T-helper 2 cell (primary cell): Measurements from ENCODE around the gene KIAA1217.
"Not testable (repeated sequence)": the region's sequence is repeated elsewhere in the genome, so short reads cannot be mapped to it uniquely, and the experiment has no call there.

Experiments
- DNase-seq, 5 experiments: peaks; one replicate each; pipeline versions ENCODE4 v3.0.0 to v3.0.0-alpha.2; 2012 to 2022

KIAA1217 gene

DNA sequence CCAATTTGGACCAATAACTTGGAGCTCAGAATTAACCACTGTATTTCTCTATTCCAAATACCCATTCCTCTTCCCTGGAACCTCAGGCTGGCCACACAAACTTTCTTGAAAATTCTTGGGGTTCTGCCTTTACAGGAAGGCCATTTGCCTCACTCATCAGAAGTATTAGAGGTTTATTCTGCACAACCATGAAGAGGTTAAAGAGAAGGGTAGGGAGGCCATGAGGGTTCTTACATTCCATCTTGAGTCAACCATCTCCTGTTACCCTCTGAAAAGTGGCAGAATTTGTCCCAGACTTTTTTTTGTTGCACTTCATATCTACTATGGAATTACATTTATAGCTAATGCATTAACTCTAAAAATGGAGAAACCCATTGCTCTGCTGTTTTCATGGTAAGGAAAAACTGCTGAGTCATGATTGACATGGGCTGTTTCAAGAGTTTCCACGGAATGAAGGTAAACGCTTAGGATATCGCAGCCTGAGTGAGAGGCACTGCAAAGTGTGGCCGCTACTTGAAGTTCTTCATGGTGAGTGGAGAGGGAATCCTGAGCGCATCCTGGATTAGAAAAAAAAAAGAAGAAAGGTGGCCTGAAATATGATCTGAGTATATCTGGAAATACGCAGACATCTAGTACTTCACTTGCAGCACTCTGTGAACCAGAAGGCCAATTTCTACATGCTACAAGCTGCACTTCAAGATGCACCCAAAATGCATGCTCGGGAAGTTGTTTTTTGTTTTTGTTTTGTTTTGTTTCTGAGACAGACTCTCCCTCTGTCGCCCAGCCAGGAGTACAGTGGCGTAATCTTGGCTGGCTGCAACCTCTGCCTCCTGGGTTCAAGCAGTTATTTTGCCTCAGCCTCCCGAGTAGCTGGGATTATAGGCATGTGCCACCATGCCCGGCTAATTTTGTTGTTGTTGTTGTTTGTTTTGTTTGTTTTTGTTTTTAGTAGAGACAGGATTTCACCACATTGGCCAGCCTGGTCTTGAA, 83.7 kb downstream of the KIAA1217 start:
- DNase-seq = no peak

DNA sequence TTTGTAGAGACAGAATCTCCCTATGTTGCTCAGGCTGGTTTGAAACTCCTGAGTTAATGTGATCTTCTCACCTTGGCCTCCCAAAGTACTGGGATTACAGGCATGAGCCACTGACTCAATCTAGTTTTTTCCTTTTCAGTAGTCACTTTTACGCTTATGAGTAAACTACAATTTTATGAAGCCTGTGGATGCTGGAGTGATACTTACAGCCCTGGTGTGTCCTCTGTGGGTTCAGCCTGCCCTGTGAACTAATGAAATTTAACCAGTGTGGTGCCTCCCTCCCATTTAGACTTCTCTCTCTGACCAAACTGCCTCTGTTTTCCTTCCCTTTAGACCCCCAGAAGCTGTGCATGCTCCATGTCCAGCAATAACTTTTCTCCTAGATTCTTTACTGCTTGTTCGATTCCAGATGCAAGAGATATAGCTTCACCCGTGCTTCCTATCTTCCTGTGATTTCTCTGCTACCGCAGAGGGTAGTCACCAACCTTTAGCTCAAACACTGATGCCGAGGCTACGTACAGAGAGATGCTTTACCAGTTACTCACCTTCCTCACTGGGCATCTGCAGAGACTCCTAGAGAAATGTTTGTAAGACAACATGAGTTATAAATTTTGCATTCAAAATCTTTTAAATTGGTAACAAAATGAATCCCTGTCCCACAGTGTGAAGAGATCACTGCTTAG, 90.8 kb downstream of the KIAA1217 start:
- no peak for DNase-seq

DNA sequence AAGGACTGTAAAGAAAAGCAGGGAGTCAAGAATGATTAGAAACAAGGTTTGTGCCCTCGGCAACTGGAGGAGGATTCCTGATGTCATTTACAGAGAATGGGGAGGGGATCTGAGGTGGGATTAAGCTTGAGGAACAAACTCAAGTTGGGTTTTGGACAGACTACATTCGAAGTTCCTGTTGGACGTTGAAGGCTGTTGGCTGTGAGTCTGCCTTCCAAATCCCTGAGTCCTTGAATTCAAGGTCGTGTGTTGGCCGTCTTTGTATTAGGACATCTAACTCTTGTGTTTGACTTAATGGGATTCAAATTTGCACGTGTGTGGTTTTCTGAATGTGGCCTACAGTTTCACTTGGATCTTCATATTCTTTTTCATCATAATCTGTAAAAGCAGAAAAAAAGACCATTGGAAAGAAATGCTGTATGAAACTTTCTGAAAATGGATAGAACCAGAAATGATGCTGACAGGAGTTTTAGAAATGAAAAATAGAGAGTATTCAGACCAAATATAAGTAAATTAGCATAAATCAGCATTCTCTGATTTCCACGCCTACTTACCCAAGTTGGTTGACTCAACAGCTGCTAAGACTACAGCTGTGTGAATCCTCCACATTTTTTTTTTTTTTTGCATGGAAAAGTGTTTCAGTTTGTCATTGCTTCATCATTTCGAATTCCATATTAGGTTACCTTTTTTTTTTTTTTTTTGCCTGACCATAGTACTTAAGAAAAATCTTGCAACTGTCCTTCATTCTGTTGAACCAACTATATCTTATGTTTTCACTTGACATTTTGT, 94.8 kb downstream of the KIAA1217 start:
- no peak for DNase-seq

DNA sequence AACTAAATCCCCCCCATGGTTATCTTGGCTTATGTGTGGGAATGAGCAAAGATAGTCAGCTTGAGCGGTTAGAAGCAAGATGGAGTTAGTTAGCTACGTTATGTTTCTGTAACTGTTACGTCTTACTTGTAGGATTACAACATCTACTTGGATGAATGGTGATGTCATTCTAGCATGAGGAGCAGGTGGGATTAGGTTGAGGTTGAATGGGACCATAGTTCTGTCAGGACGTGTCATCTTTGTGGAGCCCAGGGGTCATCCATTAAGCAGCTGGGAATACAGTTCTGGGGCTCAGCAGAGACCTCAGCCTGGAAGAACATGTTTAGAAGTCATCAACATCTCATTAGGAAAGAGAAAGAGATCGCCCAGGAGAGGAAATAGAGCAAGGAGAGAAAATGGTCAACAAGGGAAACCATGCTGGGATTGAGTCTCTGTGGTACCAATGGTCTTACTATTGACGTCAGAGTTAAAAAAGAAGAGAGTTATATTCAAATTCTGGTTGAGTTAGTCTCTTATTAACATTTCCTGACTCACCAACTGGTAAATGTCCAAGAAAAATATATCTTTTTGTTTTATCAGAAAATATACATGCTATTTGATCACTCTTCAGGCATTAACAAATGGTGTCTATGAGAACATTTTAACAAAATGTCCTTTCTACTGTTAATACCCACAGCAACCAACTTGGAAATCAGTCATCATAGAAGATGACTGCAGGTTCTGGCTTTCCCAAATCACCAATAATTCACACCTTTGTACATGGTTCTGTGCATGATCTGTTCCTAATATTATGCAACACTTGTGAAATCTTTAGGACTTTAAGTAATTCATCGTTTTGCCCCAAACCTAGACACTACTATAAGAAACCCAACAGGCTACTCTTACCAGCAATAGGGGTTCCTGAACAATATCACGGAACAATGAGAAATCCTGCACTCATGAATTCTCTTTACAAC, 96.9 kb downstream of the KIAA1217 start:
- no peak for DNase-seq

DNA sequence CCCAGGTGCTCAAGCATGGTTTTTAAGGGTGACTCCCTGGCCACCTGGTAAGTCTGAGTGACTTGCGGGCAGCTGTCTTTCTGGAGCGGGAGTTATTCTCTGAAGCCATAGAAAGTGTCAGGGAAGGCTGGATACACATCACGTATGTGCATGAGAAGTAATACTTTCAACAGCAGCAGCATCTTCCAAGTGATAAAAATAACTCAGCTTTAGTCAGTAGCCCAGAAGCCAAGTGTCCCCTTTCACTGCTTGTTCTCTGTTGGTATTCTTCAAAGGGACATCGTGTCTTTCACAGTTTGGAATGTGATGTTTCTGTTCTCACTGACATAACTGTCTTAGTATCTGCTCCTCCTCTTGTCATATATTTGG, 97.6 kb downstream of the KIAA1217 start:
- no peak for DNase-seq

DNA sequence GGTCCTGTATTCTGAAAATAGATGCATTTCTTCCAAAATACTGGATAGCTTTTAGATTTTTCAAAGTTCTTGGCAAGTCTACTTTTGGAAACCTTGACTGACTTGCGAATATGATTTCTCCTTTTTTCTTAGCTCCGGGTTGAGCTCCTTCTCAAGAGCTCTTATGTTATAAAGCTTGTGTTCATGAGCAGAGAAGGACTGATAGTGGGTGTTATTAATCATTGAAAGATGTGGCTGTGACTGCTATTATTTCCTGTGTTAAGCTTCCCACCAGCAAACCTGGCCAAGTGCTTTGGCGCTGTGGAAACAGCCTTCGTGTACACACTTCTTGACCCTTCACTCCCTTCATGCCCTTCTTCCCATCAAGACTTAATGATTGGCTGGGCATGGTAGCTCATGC, 98.2 kb downstream of the KIAA1217 start:
- DNase-seq = no peak

DNA sequence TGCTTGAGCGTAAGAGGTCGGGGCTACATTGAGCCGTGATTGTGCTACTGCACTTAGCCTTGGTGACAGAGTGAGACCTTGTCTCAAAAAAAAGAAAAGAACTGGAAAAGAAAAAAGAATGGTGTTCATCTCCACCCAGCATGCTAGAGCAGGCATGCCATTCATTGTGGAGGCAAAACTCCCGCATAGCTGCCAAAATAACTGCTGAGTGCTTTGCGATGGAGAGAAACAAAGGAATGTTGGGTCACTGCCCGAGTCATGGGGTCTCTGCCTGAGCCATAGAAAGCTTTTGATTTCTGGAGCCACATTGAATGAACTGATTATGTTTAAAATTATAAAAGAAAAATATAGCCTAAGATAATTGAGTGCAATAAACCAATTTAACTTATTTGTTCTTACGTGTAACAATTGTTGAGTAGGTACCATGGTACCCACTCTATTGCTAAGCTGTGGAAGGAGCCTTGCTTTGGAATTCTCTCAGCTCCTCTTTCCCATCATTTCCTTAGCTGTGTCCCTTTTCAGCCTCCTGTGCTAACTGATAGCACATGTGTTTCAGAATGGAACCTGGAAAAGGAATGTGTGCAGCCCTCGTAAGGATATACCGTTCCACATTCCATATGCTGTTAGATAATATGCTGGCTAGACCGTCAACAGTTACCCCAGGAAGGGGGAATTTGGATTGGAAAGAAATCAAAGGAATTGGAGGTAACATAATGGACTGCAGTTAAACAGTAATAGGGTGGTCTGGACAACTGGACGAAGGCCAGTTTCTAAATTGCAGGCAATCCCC, 99.0 kb downstream of the KIAA1217 start:
- DNase-seq = no peak

DNA sequence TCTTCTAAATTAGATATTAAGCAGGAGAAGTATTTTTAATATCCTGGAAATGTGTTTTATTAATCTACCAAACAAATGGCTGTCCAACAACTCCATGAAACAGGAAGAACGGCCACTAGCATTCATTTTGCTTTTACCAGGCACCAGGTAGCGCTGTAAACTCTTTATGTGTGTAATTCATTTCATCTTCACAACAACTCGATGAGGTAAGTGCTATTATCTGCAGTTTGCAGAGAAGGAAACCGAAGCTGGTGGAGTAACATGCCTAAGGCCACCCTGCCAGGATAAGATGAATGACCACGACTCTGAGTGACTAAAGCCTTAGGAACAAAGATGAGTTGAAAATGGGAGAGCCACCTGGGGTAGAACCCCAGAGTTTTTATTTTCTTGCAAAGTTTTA, 101.2 kb downstream of the KIAA1217 start:
- no peak for DNase-seq

DNA sequence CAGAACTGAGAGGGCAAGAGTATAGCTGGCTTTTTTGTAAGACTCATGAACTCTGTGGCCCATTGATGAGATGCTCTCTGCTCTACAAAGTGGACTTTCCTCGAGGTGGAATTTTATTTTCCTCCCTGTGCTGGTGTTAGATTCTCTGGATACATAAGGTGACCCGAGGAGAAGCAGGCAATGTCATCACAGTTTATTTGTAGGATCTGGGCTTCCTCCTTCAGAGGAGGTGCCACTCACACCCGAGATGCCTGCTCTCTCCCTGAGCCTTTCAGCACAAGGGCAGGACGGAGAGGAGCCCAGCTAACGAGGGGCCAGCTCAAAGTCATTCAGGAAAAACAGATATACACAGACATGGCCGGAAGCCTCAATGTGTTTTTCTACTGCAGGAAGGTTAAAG, 103.0 kb downstream of the KIAA1217 start:
- DNase-seq = no peak

DNA sequence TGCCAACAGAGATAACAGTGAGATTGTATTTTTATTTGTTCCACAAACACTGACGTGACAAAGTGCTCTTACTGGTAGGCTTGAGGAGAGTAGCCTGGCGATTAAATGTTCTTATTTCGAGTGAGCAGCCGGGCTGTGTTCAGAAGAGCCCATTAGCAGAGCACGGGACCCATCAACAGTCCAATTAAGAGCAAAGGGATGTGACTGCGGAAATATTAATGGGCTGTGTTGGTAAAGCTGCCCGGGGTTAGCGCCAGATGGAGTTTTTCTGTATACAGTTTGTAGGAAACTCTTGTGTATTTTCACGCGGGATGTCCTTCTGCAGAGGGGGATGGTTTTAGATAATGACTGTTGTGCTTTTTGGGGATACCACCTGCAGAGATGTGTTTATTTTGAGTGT, 104.3 kb downstream of the KIAA1217 start:
- no peak for DNase-seq

DNA sequence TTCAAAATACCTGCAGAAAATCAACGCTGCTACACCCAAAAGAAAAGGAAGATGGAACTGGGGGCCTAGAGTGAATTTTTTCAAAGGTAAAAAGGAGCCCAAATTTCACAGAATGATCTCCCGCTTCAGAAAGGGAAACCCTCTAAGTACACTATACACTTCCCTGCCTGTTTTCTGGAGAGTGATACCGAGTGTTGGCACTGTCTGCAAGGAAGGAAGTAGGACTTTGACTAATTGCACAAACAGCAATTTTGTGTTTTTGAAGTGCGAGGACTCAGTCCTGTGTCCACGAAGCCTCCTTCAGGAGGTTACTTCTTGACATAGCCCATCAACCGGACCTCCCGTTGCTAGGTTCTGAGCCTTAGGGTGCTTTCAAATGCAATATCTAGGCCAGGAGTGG, 106.3 kb downstream of the KIAA1217 start:
- DNase-seq = no peak

DNA sequence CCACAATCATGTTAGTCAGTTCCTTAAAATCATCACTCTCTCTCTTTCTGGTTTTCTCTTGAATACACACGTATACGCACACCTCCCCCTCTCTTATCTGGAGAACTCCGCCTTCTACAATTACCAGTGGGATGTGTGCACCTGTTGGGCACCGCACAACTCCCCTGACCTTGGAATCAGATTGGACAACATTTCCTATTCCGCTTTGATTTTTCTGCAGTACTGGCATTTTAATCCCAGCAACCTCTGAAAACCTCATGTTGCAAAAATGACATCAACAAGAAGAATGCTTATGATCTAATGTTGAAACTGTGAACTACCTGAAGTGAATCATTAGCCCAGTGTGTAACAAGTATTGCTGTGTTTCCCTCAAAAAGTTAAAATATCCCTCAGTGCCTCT, 109.6 kb downstream of the KIAA1217 start:
- DNase-seq = no peak

DNA sequence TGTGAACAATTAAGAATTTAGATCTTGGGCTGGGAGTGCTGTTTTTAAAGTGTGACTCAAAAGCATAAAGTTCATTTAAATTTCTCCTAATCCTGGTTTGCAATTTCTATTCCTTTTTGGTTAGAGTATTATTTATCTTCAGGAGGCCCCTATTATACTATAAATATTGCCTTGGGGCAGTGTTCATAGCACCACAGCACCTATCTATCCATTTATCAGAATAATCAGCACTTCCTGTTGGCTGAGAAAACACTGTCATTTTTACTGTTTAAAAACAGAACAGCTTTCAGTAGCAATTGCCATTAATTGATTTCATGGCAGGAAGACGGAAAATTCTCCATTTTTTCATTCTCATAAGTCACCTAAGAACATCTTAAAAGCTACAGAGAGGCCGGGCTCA, 111.4 kb downstream of the KIAA1217 start:
- DNase-seq = no peak

DNA sequence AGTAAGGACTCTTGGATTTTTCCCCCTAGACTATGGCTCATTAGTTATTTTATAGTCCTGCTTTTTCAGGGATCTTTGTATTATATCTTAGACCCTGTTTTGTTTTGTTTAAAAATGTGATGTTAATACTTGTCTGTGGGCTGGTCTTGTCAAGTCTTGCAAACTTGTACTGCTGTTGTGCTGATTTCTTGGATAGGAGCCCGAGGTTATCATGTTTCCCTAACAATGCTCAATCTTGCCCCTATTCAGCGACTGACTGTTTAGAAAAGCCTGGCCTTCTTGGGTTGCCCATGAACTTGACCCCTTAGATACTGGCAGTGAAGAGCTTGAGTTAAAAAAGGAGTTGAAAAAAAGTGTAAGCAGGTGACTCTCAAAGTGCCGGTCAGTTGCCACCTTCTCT, 115.7 kb downstream of the KIAA1217 start:
- DNase-seq = no peak

DNA sequence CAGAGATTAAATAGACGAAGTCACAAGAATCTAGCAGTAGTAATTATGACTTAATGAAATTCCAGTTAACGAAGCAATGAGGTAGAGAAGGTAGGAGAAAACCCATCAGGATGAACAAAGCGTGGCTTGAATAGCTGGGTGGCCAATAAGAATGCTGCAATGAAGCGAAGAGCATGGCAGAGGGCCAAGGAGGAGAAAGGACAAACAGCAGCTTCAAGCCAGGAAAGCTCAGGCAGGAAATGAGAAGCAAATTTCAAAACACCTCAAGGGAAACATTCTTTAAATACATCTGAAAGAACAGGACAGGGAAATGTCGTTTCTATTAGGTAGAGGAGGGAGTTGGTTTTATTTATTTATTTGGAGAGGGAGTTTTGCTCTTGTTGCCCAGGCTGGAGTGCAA, 122.5 kb downstream of the KIAA1217 start:
- no peak for DNase-seq

DNA sequence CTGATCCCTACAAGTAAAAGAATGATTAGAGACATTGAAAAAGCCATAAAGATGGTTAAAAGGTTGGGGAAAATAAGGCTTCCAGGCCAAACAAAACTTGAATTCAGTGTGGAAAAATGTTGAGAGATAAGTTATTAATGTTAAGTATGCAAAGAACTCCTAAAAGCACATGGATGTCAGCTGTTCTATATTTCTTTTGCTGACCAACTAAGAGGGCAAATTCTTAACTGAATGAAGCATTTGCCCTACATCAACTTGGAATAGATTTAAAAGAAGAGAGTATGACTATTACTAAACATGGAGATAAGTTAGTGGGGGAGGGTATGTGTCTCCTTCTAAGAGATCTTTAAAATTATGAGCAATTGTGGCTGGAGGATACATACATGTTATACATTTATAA, 124.8 kb downstream of the KIAA1217 start:
- DNase-seq = no peak

DNA sequence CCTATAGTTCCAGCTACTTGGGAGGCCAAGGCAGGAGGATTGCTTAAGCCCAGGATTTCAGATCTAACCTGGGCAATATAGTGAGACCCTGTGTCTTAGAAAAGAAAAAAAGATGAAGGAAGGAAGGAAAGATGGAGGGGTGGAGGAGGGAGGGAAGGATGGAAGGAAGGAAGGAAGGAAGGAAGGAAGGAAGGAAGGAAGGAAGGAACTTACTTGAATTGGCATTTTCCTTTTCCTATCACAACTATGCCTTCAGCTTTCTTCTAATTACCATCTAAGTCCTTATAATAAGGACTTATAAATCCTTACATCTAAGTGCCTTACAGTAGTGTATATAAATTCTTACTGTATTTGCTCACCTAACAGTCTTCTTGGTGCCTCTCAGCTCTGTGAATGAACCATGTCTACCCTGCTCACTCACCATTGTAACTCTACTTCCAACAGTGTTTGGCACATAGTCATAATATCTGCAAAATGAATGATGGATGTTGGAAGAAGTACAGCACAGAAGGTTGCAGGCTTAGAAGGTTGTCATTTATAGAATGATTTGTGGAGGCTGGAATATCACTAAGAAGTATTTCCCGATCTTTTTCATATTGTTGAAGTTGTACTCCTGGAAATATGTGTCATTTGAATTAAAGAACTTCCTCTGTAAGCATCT, 125.5 kb downstream of the KIAA1217 start:
- no peak for DNase-seq

DNA sequence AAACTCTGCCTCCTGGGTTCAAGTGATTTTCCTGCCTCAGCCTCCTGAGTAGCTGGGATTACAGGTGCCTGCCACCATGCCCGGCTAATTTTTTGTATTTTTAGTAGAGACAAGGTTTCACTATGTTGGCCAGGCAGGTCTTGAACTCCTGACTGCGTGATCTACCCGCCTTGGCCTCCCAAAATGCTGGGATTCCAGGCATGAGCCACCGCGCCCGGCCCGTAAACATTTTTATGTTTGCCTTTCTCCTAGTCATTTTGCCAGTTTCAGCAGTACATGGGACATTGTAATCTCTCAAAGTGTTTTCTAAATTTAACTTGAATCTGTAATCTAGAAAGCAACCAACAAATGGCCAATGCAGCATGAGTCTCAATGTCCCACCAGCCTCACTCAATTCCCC, 128.8 kb downstream of the KIAA1217 start:
- not testable (repeated sequence) for DNase-seq

DNA sequence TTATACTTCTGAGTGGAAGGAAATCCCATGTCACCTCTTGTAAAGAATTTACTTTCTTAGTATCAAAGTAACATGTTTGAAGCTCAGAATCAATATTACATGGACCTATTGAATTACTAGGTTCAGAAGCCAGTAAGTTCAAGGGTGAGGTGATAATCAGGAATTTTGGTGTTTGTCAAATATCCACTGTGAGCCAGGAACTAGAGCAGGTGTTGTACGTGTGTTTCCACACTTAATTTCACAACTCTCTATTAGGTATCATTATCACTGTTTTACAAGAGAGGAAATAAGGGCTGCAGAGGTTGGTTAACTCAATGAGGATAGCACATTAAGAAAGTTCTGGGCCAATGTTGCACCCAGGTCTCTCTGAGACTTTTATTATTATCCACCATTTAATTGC, 130.4 kb downstream of the KIAA1217 start:
- DNase-seq = no peak

DNA sequence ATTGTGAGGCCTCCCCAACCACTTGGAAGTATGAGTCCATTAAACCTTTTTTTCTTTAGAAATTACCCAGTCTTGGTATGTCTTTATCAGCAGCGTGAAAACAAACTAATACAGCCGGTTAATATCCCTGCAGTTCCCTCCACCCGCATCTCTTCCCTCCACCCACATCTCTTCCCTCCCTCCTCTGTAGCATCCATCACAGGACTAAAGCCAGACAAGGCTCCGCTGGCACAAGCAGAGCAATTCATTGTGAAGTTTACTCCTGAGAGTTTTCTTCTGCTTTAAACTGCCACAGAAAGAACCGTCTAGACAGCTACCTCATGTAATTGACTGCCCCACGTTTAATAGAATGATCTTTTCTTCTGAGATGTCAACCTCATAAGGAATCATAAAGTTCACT, 131.5 kb downstream of the KIAA1217 start:
- DNase-seq = no peak

DNA sequence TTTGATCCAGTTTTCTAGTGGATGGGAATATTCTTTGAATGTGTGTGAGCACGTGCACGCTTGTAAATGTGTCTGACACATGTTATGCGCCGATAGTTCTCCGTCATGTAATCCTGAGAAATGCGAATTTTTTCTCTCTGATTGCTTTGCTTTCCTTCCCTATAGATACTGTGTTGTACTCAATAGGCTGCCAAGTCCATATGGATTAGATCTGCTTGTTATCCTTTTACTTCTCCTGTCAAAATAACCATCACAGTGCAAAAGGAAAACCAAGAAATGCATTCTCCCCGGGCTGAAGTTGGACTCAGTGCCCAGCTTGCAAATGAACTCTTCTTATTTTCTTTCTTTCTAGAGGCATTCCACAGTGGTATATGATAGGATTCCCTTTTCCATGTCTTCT, 131.9 kb downstream of the KIAA1217 start:
- no peak for DNase-seq
